ENCODE results near the gene DOCK7.
"Not testable (repeated sequence)": the region's sequence is repeated elsewhere in the genome, so short reads cannot be mapped to it uniquely, and the experiment has no call there.

DOCK7 gene

GRCh38 chr1:62716397-62716796 lies 28.2 kb upstream of the DOCK7 start:
- DNase-seq (ENCODE audit: low spot score): no peak
- no peak for TF ChIP-seq CTCF (IDR thresholded peaks at IDR 0.05; ENCODE audit: extremely low read depth, insufficient read depth, missing control alignments)
- in situ Hi-C loops (cut with MboI; ENCODE audit: low pct_unique_long_range_greater_than_20kb, low sequenced_read_pairs, unreplicated experiment): no loop called here

GRCh38 chr1:62712336-62713243 lies 24.4 kb upstream of the DOCK7 start:
- in situ Hi-C loops (cut with MboI; ENCODE audit: low pct_unique_long_range_greater_than_20kb, low sequenced_read_pairs, unreplicated experiment): no loop called here
- DNase-seq (ENCODE audit: low spot score): no peak
- no peak for TF ChIP-seq CTCF (IDR thresholded peaks at IDR 0.05; ENCODE audit: extremely low read depth, insufficient read depth, missing control alignments)

GRCh38 chr1:62707744-62708120 lies 19.5 kb upstream of the DOCK7 start:
- in situ Hi-C loops (cut with MboI; ENCODE audit: low pct_unique_long_range_greater_than_20kb, low sequenced_read_pairs, unreplicated experiment): no loop called here
- no peak for DNase-seq (ENCODE audit: low spot score)
- no peak for TF ChIP-seq CTCF (IDR thresholded peaks at IDR 0.05; ENCODE audit: extremely low read depth, insufficient read depth, missing control alignments)

GRCh38 chr1:62706985-62707743 lies 19.0 kb upstream of the DOCK7 start:
- no peak for DNase-seq (ENCODE audit: low spot score)
- in situ Hi-C loops (cut with MboI; ENCODE audit: low pct_unique_long_range_greater_than_20kb, low sequenced_read_pairs, unreplicated experiment): no loop called here
- TF ChIP-seq CTCF (IDR thresholded peaks at IDR 0.05; ENCODE audit: extremely low read depth, insufficient read depth, missing control alignments): no peak

- not testable (repeated sequence) for DNase-seq (ENCODE audit: low spot score)
Measured at GRCh38 chr1:62698161-62698560, 10.0 kb upstream of the DOCK7 start.

GRCh38 chr1:62694479-62694878 lies 6.3 kb upstream of the DOCK7 start:
- DNase-seq (ENCODE audit: low spot score); in situ Hi-C loops (cut with MboI; ENCODE audit: low pct_unique_long_range_greater_than_20kb, low sequenced_read_pairs, unreplicated experiment): not testable (repeated sequence)

More at GRCh38 chr1:62698161-62698560, 10.0 kb upstream of the DOCK7 start:
- in situ Hi-C loops (cut with MboI; ENCODE audit: low pct_unique_long_range_greater_than_20kb, low sequenced_read_pairs, unreplicated experiment): not testable (repeated sequence)

GRCh38 chr1:62693123-62693522 lies 4.9 kb upstream of the DOCK7 start:
- DNase-seq (ENCODE audit: low spot score): no peak
- in situ Hi-C loops (cut with MboI; ENCODE audit: low pct_unique_long_range_greater_than_20kb, low sequenced_read_pairs, unreplicated experiment): no loop called here

More at GRCh38 chr1:62693123-62693522, 4.9 kb upstream of the DOCK7 start:
- no peak for TF ChIP-seq CTCF (IDR thresholded peaks at IDR 0.05; ENCODE audit: extremely low read depth, insufficient read depth, missing control alignments)

All from GM13977 (cell line).